CD4-positive, alpha-beta T cell treated with Interleukin-10 for 1 hour (primary cell): ENCODE measurements around the gene PDPN.

Experiments used
- DNase-seq: peaks from one replicate; pipeline ENCODE4 v3.0.0-alpha.2; 2020

PDPN gene

DNA sequence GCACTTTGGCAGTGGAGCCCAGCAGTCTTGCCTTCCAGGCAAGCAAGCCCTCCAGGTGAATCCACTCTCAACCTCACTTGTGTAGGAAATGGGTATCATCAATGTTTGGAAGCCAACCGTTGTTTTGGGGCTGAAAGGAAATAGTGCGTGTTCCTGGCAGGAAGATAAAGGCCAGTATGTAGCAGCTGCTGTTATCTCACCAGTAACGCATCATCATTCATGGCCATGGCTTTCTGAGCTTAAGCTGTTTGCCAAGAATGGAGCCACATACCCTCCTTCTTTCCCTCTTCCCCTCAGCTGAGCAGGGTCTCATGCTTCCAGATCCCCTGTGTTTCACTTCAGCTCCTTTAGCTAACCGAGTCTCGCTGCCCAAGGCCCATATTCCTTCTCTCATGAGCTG is 2.2 kb upstream of the PDPN start:
- no peak for DNase-seq

DNA sequence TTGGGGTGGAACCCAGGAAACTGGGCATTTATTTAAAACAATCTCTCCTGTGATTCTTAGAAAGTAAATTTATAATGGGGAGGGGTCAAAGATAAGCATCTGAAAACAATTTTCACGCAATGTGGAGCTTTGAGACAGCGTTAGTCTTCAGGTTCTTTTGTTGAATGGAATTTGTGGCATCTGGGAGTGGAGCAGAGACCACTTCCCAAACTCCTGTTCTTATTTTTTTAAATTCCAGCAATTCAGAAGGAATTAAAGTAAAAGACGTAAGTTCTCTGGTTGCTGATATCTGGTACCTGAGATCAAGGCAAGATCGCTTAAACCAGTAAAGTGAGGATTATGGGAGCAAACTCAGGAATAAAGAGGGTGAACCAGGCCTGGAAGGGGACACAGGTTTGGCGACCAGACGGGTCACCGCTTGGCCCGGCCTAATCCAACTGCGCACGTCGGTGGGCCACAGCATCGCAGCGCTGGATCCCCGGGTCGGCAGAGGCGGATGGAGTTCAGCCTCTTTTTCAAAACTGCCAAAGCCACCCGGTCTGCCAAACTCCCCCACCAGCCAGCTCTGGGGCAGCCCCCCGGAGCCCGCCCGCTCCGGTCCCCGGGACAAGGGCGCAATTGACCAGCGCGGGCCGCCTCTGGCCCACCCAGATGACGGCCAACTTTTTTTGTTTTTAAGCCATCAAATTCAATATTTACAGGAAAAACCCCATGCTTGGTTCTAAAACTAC is 754 bp upstream of the PDPN start:
- no peak for DNase-seq

DNA sequence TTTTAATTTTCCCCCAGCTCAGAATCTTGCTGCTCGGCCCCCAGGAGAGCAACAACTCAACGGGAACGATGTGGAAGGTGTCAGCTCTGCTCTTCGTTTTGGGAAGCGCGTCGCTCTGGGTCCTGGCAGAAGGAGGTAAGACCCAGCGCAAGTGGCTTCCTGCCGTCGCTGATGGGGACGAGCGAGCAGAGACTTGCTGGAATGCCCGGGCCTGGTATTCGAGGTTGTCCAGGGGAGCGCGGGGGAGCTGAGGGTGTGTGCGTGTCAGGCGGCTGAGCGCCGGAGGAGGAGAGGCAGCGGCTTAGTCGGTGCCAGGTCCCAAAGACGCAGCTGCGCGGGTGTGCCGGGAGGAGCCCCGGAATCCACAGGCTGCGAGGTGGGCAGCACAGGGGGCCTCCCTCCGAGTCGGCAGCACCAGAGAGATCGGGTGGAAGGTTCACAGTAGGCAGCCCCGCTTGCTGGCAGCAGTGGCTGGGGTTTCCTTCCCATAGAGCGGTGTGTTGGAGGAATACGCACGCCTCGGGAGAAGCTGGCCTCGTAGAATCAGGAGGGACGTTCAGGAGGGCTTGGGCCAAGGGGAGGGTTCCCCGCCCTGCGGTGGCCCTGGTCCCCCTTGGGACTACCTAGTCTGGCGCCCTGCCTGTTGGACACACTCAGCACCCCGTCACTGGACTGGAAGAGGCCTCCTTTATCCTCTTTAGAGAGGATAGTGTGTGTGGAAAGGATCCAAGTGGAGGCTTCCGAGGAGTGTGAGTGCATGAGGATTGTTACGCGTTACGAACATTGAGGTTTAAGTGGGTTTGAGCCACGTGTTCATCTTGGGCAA is 547 bp downstream of the PDPN start:
- no peak for DNase-seq

- DNase-seq, result no peak
Observed at GRCh38 chr1:13584876-13585611, 1.4 kb downstream of the PDPN start.

- no peak for DNase-seq
Observed at GRCh38 chr1:13585612-13585991, 2.0 kb downstream of the PDPN start.

- no peak for DNase-seq
Observed at GRCh38 chr1:13586001-13586400, 2.4 kb downstream of the PDPN start.

DNA sequence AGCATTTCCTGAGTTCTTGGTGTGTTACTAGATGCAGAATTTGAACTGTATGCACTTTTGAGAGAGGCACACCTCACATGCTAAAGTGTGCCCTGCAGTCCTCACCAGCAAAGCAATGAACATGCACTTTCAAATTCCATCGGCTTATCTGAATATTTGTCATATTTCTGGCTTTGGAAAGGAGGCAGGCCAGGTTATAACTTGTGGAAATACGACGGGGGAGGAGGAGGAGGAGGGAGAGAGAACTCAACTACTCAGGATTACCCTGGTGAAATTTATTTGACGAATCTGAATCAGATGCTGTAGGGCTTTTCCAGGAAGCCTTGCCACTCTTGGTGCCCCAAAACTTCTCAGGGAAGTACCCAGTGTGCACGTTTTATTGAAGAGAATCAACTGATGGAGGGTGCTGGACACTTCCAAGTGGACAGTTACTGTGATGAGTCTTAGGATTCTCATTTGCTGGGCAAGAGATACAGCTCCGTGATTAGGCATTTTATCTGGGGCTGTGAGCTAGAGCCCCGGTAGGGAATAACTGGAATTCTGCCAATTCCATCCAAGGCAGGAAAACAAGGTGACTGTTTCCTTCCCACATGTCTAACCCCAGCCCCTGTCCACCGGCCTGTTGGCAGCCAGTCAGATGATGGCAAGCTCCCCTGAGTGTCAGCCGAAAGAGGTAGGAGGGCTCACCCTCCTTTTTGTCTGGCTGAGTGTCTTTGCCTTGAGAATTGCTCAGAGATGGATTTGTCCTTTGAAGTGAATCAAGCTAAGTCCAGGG is 3.8 kb downstream of the PDPN start:
- DNase-seq, result no peak

GRCh38 chr1:13588946-13589796 is 5.5 kb downstream of the PDPN start:
- no peak for DNase-seq

DNA sequence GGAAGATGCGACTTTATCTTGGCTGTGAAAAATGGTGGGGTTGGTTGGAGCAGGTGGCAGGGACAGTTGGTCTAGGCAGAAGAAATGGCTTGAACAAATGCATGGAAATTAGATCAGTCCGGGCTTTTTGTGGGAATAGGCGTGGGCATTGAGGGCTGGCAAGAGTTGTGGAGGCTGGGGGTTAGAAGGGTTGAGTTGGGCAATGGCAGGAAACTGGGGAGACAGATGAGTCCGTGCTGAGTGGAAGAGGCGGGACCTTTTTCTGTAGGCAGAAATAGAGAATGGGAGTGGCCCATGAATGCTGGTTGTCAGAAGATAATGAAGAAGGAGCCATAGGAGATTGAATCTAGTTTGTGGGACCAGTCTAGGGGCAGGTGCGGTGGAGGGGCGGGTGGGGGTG is 6.9 kb downstream of the PDPN start:
- DNase-seq, result no peak

- DNase-seq, result no peak
Observed at GRCh38 chr1:13593511-13594131, 10.0 kb downstream of the PDPN start.

DNA sequence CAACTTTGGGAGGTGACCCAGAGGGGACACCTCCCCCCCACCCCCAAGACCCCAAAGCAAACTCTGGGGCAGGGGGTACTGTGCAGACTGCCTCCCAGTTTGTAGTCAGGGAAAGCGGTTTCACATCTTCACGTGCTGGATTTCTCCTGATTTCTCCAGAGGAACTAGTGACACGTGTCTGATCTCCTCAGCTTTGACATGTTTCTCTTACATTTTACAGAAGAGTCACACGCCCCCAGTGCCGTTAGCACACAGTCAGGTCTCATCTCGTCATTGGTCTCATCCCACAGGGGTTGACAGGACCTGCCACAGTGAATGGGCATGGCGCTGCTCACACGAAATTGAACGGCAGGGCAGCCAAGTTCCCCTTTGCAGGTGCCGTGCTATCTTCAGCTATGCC is 11.8 kb downstream of the PDPN start:
- no peak for DNase-seq

DNA sequence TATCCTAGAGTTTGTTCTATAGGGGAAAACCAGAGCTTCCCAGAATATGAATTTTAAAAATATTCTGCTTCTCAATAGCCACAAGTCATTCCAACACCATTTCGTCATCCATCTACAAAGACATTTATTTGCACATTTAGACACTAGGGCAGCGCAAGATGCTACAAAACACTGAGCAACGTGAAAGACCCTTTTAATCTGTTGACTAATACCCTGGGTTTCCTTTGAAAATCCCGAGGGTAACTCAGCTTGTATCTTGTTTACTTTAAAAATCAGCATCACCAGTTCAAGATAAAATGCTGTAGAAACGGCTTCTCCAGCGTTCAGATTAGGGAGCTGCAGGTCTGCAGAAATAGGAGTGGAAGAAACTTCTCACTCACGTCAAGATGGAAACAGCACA is 13.5 kb downstream of the PDPN start:
- DNase-seq, result no peak

GRCh38 chr1:13600762-13601453 is 17.3 kb downstream of the PDPN start:
- DNase-seq, result no peak

DNA sequence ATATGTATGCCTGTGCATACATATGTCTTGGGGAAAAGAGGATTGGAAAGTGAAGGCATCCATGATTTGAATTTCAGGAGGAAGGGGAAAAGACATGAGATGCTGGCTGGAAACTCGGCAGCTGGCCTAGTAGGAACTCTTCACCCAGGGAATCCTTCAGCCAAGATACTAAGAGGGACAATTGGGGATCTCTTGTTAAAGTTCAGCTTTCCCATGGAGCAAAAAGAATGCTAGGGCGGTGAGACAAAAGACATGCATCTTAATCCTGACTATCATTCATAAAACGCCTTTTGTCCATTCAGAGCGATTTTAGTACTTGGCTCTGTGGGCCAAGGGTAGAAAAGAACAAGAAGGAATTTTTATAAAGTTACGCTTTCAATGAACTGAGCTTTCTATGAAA is 20.5 kb downstream of the PDPN start:
- DNase-seq, result no peak

DNA sequence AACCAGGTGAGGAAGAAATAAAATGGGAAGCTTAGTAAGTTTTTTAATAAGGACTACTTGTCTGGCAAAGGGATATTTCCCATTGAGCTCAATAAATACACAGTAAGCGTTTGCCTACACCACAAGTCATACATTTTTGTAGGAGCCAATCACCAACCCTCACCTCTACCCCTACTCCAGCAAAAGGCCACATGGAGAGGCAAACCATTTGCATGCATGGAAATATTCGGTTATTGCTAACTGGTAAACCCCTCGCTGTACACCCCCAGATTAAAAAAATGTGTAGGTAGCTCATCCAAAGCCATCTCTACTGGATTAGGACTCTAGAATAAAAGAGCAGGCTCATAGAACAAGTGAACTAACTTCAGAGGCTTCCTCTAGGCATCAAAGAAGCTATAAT is 21.1 kb downstream of the PDPN start:
- DNase-seq, result no peak

- no peak for DNase-seq
Observed at GRCh38 chr1:13605159-13605558, 21.5 kb downstream of the PDPN start.

DNA sequence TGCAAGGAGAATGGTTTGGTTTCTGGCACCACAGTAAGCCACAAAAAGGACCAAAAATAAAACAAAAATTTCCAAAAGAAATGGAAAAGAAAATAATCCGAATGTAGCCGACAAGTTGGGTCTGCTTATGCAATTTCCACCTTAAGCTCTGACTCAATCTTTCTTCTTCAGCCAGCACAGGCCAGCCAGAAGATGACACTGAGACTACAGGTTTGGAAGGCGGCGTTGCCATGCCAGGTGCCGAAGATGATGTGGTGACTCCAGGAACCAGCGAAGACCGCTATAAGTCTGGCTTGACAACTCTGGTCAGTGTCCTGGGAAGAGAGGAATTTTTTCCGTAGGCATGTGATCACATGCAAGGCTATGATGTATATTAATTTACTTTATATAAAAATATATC is 23.4 kb downstream of the PDPN start:
- DNase-seq, result no peak

- no peak for DNase-seq
Observed at GRCh38 chr1:13616234-13616633, 32.6 kb downstream of the PDPN start.

- no peak for DNase-seq
Observed at GRCh38 chr1:13617108-13617507, 33.5 kb downstream of the PDPN start.

DNA sequence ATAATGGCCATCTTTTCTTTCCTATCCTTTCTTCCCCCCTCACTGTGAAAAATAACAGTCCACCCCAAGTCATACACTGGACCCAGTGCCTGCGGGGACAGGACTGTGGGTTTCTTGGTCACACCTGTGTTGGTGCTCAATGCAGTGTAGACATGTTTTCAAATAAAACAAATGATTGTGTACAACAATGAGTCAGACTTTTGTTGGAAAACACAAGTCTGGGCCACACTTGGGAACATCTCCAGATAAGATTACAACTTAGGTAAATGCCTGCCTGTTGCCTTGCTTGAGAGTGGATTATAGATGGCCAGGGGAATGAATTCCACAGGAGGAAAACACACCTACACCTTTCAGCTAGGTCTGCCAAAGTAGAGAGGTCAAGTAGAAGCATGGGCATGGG is 34.1 kb downstream of the PDPN start:
- DNase-seq, result no peak

GRCh38 chr1:13618483-13618882 is 34.9 kb downstream of the PDPN start:
- no peak for DNase-seq
